H1 (cell line): ENCODE data around the gene TEDDM1. TPM values are rescaled to one million over a fixed set of nuclear protein-coding genes. Genes with fewer than 3 reads are reported as not detected.

Experiments used
- CTCF ChIA-PET: fragments of 300-600 bp; sonication (Branson Sonifier 250); formaldehyde crosslinking; loops from one replicate; lab custom pipeline; 2021; ENCODE audit not compliant: partially characterized antibody; lab: Charles Lee
- POLR2A ChIA-PET: fragments of 300-600 bp; sonication (Branson Sonifier 250); formaldehyde crosslinking; loops from one replicate; lab custom pipeline; 2021; ENCODE audit warnings: inconsistent platforms; ENCODE audit not compliant: partially characterized antibody; lab: Charles Lee
- DNase-seq, 2 experiments: peaks; one replicate each; pipeline versions ENCODE4 v3.0.0 to v3.0.0-alpha.2; 2010 to 2022; ENCODE audit warnings: low spot score in 2 of 2, low read depth in 1 of 2, mixed read lengths in 1 of 2
- FAIRE-seq: peaks from 2 replicates; lab custom pipeline; 2011; peaks lifted over from hg19 to GRCh38; lab: Jason Lieb, UNC
- H2AFZ ChIP-seq: 2 replicates; pipeline ENCODE4 v1.8.1; 2012; ENCODE audit warnings: low read length, inconsistent platforms
- H2AK5ac ChIP-seq: 2 replicates; pipeline ENCODE4 v1.6.1; 2013; ENCODE audit warnings: low read depth, low read length
- H2BK120ac ChIP-seq: replicated peaks from 2 replicates; pipeline ENCODE3; 2013; ENCODE audit warnings: low read depth, low read length, inconsistent platforms
- H2BK12ac ChIP-seq: 2 replicates; pipeline ENCODE4 v1.6.1; 2013; ENCODE audit warnings: low read depth, low read length
- H2BK15ac ChIP-seq: 2 replicates; pipeline ENCODE4 v1.6.1; 2013; ENCODE audit warnings: low read length
- H2BK20ac ChIP-seq: 2 replicates; pipeline ENCODE4 v1.6.1; 2013; ENCODE audit warnings: low read length
- H2BK5ac ChIP-seq: 2 replicates; pipeline ENCODE4 v1.6.1; 2013; ENCODE audit warnings: low read depth, low read length
- H3K14ac ChIP-seq: 2 replicates; pipeline ENCODE4 v1.6.1; 2013; ENCODE audit warnings: inconsistent platforms; ENCODE audit not compliant: insufficient read length
- H3K18ac ChIP-seq: 2 replicates; pipeline ENCODE4 v1.6.1; 2013; ENCODE audit warnings: low read length; ENCODE audit errors: extremely low read depth
- H3K23ac ChIP-seq: 2 replicates; pipeline ENCODE4 v1.6.1; 2013; ENCODE audit warnings: inconsistent platforms; ENCODE audit not compliant: insufficient read length
- H3K23me2 ChIP-seq: 2 replicates; pipeline ENCODE4 v1.6.1; 2013; ENCODE audit warnings: low read depth, low read length
- H3K27ac ChIP-seq: 2 replicates; pipeline ENCODE4 v1.6.1; 2011; ENCODE audit warnings: low read depth, low read length, inconsistent platforms
- H3K27me3 ChIP-seq, 4 experiments: replicated peaks in 1 of 4; 1 replicate in 1 of 4; 2 replicates in 3 of 4; pipeline versions ENCODE4 v1.6.1 to v1.8.1; 2011 to 2013; ENCODE audit warnings: low read length in 3 of 4, mild to moderate bottlenecking in 3 of 4, inconsistent platforms in 2 of 4, mixed read lengths in 2 of 4, moderate library complexity in 1 of 4; ENCODE audit not compliant: control insufficient read depth in 3 of 4, insufficient read depth in 3 of 4; ENCODE audit errors: extremely low read depth in 1 of 4
- H3K36me3 ChIP-seq, 4 experiments: 2 replicates each; pipeline versions ENCODE4 v1.6.1 to v1.8.1; 2011 to 2013; ENCODE audit warnings: mild to moderate bottlenecking in 4 of 4, low read length in 3 of 4, moderate library complexity in 2 of 4, control low read depth in 1 of 4, inconsistent platforms in 1 of 4; ENCODE audit not compliant: insufficient read depth in 4 of 4, control insufficient read depth in 2 of 4
- H3K4ac ChIP-seq: replicated peaks from 2 replicates; pipeline ENCODE3; 2013; ENCODE audit warnings: low read length, low read depth, mixed read lengths, inconsistent platforms; ENCODE audit not compliant: insufficient read length
- H3K4me1 ChIP-seq, 4 experiments: replicated peaks in 1 of 4; 1 replicate in 1 of 4; 2 replicates in 3 of 4; pipeline versions ENCODE4 v1.6.1 to v1.8.1; 2011 to 2013; ENCODE audit warnings: low read length in 3 of 4, inconsistent platforms in 2 of 4, mixed read lengths in 1 of 4; ENCODE audit not compliant: insufficient read depth in 4 of 4, control insufficient read depth in 3 of 4
- H3K4me2 ChIP-seq, 2 experiments: 2 replicates each; pipeline versions ENCODE4 v1.6.1 to v1.8.1; 2011 to 2013; ENCODE audit warnings: low read depth in 2 of 2, low read length in 2 of 2, control low read depth in 1 of 2, inconsistent platforms in 1 of 2, mild to moderate bottlenecking in 1 of 2; ENCODE audit not compliant: insufficient read depth in 1 of 2
- H3K4me3 ChIP-seq, 4 experiments: fragments of 200-600, 300-600 bp in 1 of 4; sonication (generic), shearing (Covaris generic), sonication (Bioruptor Twin) in 1 of 4; 2 replicates each; pipeline versions ENCODE4 v1.5.1 to v1.8.1; 2011 to 2016; ENCODE audit warnings: low read length in 4 of 4, low read depth in 3 of 4, control low read depth in 2 of 4, inconsistent platforms in 2 of 4, mild to moderate bottlenecking in 2 of 4, mixed read lengths in 1 of 4, moderate library complexity in 1 of 4; ENCODE audit not compliant: insufficient read depth in 2 of 4; ENCODE audit errors: extremely low read depth in 1 of 4
- H3K56ac ChIP-seq: replicated peaks from 2 replicates; pipeline ENCODE3; 2013; ENCODE audit warnings: low read depth, mild to moderate bottlenecking, mixed read lengths, low read length, inconsistent platforms; ENCODE audit not compliant: insufficient read length
- H3K79me1 ChIP-seq: 2 replicates; pipeline ENCODE4 v1.6.1; 2013; ENCODE audit warnings: low read depth, low read length, control low read depth
- H3K79me2 ChIP-seq, 2 experiments: 2 replicates each; pipeline versions ENCODE4 v1.6.1 to v1.8.1; 2012 to 2013; ENCODE audit warnings: low read length in 2 of 2, mild to moderate bottlenecking in 2 of 2, inconsistent platforms in 1 of 2; ENCODE audit not compliant: insufficient read depth in 2 of 2, control insufficient read depth in 1 of 2
- H3K9ac ChIP-seq, 4 experiments: replicated peaks in 1 of 4; 1 replicate in 1 of 4; 2 replicates in 3 of 4; pipeline versions ENCODE4 v1.6.1 to v1.8.1; 2011 to 2013; ENCODE audit warnings: low read depth in 3 of 4, low read length in 3 of 4, control low read depth in 2 of 4, mild to moderate bottlenecking in 2 of 4, moderate library complexity in 2 of 4, inconsistent platforms in 1 of 4; ENCODE audit errors: extremely low read depth in 1 of 4
- H3K9me3 ChIP-seq, 2 experiments: 2 replicates each; pipeline versions ENCODE4 v1.6.1 to v1.8.1; 2012 to 2013; ENCODE audit warnings: mild to moderate bottlenecking in 2 of 2, moderate library complexity in 2 of 2, control low read depth in 1 of 2, inconsistent platforms in 1 of 2, low read depth in 1 of 2, low read length in 1 of 2, mixed read lengths in 1 of 2; ENCODE audit not compliant: insufficient read depth in 2 of 2
- H4K20me1 ChIP-seq, 2 experiments: replicated peaks in 1 of 2; 2 replicates each; pipeline versions ENCODE3 to v1.8.1; 2011 to 2013; ENCODE audit warnings: inconsistent platforms in 2 of 2, low read length in 2 of 2, mild to moderate bottlenecking in 1 of 2; ENCODE audit not compliant: insufficient read depth in 2 of 2, control insufficient read depth in 1 of 2
- H4K5ac ChIP-seq: 2 replicates; pipeline ENCODE4 v1.6.1; 2013; ENCODE audit warnings: low read length, low read depth, mixed read lengths, inconsistent platforms; ENCODE audit not compliant: insufficient read length
- H4K8ac ChIP-seq: 2 replicates; pipeline ENCODE4 v1.8.0; 2013; ENCODE audit warnings: mild to moderate bottlenecking, moderate library complexity, low read length, inconsistent platforms; ENCODE audit not compliant: insufficient read depth; ENCODE audit errors: extremely low read depth
- H4K91ac ChIP-seq: replicated peaks from 2 replicates; pipeline ENCODE3; 2013; ENCODE audit warnings: low read length, mixed read lengths, inconsistent platforms; ENCODE audit not compliant: insufficient read length
- ASH2L ChIP-seq: fragments of 200-600, 300-600 bp; sonication (generic); IDR thresholded peaks from one replicate; pipeline ENCODE4 v1.7.1; 2017; ENCODE audit warnings: low read length
- CBX8 ChIP-seq: fragments of 300-800, 300-1000 bp; sonication (generic); IDR thresholded peaks from 2 replicates; pipeline ENCODE4 v1.7.1; 2016; ENCODE audit warnings: low read depth, low read length, borderline replicate concordance
- EZH2 ChIP-seq: fragments of 200-600 bp; sonication (generic); IDR thresholded peaks from 2 replicates; pipeline ENCODE4 v1.7.1; 2012; ENCODE audit warnings: low read depth, mild to moderate bottlenecking, moderate library complexity, low read length, inconsistent platforms; ENCODE audit not compliant: severe bottlenecking
- GABPA ChIP-seq: IDR thresholded peaks from 2 replicates; pipeline ENCODE4 v1.6.1; 2011; ENCODE audit warnings: mild to moderate bottlenecking, low read length, moderate library complexity, borderline replicate concordance; ENCODE audit not compliant: insufficient read depth
- HDAC6 ChIP-seq: IDR thresholded peaks from one replicate; pipeline ENCODE4 v1.7.1; 2012; ENCODE audit warnings: low read depth, mild to moderate bottlenecking, inconsistent platforms, low read length, moderate library complexity
- JUN ChIP-seq: IDR thresholded peaks from 2 replicates; pipeline ENCODE4 v1.6.1; 2011; ENCODE audit warnings: low read depth, mild to moderate bottlenecking, improper control_type of control experiment, low read length
- MAX ChIP-seq: IDR thresholded peaks from 2 replicates; pipeline ENCODE4 v1.6.1; 2012; ENCODE audit warnings: inconsistent platforms
- POLR2AphosphoS5 ChIP-seq: IDR thresholded peaks from 2 replicates; pipeline ENCODE4 v1.6.1; 2011; ENCODE audit warnings: low read depth, low read length
- RBBP5 ChIP-seq: IDR thresholded peaks from 2 replicates; pipeline ENCODE4 v1.7.1; 2012; ENCODE audit warnings: low read depth, mild to moderate bottlenecking, inconsistent platforms, low read length, moderate library complexity, borderline replicate concordance
- RNF2 ChIP-seq: fragments of 200-900, 300-1000 bp; sonication (generic); IDR thresholded peaks from 2 replicates; pipeline ENCODE4 v1.7.1; 2016; ENCODE audit warnings: borderline replicate concordance, low read depth, mild to moderate bottlenecking, antibody characterized with exemption, low read length; ENCODE audit not compliant: poor library complexity, severe bottlenecking; ENCODE audit errors: missing control alignments
- SAP30 ChIP-seq: fragments of 300-600 bp; sonication (generic); IDR thresholded peaks from 2 replicates; pipeline ENCODE4 v1.7.1; 2012; ENCODE audit warnings: low read length, moderate library complexity, mild to moderate bottlenecking, inconsistent platforms; ENCODE audit not compliant: insufficient read depth, insufficient replicate concordance
- WGBS, 2 experiments: shearing (Covaris generic) in 1 of 2; methylation state at CpG; one replicate each; pipeline versions ENCODE4 v1.1.6 to v1.1.7; 2013 to 2015; ENCODE audit warnings: low lambda C conversion rate in 2 of 2, mixed read lengths in 2 of 2, inconsistent platforms in 1 of 2, low coverage in 1 of 2, missing lambda C conversion rate in 1 of 2; ENCODE audit not compliant: insufficient replicate concordance in 2 of 2, insufficient coverage in 1 of 2, insufficient read length in 1 of 2; ENCODE audit errors: extremely low coverage in 1 of 2, missing lambda C conversion rate in 1 of 2; 5-methylcytosine and 5-hydroxymethylcytosine counted together
- long read RNA-seq, 2 experiments: library from RNA in 1 of 2; library from capped mRNA in 1 of 2; stranded (forward); transcript quantifications; one replicate each; pipeline ENCODE4 v2.0.0, GENCODE V29; 2021; ENCODE audit warnings: inconsistent platforms in 1 of 2
- polyA minus RNA-seq, 3 experiments: library from RNA; depleted of rRNA, polyadenylated mRNA; stranded (reverse); fragments of >200 nt; gene quantifications; 1 replicate in 2 of 3; 2 replicates in 1 of 3; pipeline ENCODE4 v1.2.3, GENCODE V29; 2011
- polyA plus RNA-seq, 7 experiments: library from polyadenylated mRNA; depleted of rRNA in 3 of 7; stranded (reverse) in 5 of 7; unstranded in 2 of 7; fragments of >200 nt in 5 of 7; fragments of 200-250 nt in 2 of 7; gene quantifications; 1 replicate in 5 of 7; 2 replicates in 1 of 7; 4 replicates in 1 of 7; pipeline versions ENCODE4 v1.2.1 to v1.2.3, GENCODE V29; 2011 to 2013; ENCODE audit warnings: missing spikeins in 2 of 7, mixed read lengths in 2 of 7
- total RNA-seq: library from RNA; stranded (reverse); fragmentation: NEBNext Ultra II Directional; extraction: Animal tissue kit (Norgen Biotek cat#: 25700); gene quantifications from 2 replicates; pipeline ENCODE4 v1.2.1, GENCODE V29; 2021

TEDDM1 gene
- total RNA-seq, result not detected in 2 replicates
- polyA plus RNA-seq (2011; rRNA removed), result not detected in 2 replicates
- polyA plus RNA-seq (2011; cell fraction: cytosol; rRNA removed), result not detected
- polyA plus RNA-seq (2011; cell fraction: nucleus; rRNA removed), result not detected
- 0.07 TPM in 1 of 4 replicates, not detected in the others for polyA plus RNA-seq (2012, experiment 1 of 2)
- not detected for polyA plus RNA-seq (2012, experiment 2 of 2)
- not detected for polyA plus RNA-seq (2013, experiment 1 of 2)
- not detected for polyA plus RNA-seq (2013, experiment 2 of 2)
- polyA minus RNA-seq (2011; rRNA and poly(A)+ RNA removed), result not detected in 2 replicates
- polyA minus RNA-seq (2011; cell fraction: cytosol; rRNA and poly(A)+ RNA removed), result not detected
- polyA minus RNA-seq (2011; cell fraction: nucleus; rRNA and poly(A)+ RNA removed), result not detected
- long read RNA-seq, experiment 1, result 0 reads
- long read RNA-seq, experiment 2, result 0 reads

DNA sequence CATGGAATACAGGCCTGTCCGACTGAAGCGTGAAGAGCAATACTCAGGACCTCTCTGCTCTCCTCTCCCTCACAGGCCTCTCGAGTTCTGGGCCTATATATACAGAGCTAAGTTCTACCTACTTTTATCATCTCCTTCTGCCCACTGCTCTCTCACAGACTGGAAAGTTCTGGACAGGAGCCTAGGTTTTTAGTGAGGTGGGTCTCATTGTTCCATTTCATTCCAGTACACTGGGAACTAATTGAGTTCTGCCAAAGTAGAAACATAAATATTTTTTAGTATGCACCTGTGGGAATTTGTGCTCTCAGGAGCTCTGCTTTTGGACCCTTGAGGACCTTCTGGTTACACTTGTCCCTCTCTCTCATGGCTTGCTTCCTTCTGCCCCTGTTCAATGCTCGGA is at the start of gene TEDDM1:
Gene TEDDM1 (minus strand): TSS at position 101 of the 400 bp plus-strand sequence. CDS start 182 bp downstream, outside the sequence.
- DNase-seq (no peak), FAIRE-seq (no peak)
- H3K18ac ChIP-seq, result no peak within 1 kb of the TSS
- H4K8ac ChIP-seq, result peak within 1 kb of the TSS; percentile 48; the same call in 1 of the 2 replicates
- H3K9me3 ChIP-seq, result no peaks in the 10 kb centered on the region
- 89% methylated on average over 4 of the region's 4 CpGs; no CpG with 5 or more reads in 1 of the 2 experiments for WGBS, 2 experiments
- no peak within 1 kb of the TSS for H2AK5ac ChIP-seq
- no peak within 1 kb of the TSS for H2AFZ ChIP-seq
- H3K4me1 ChIP-seq, result no peaks in the 10 kb centered on the region
- H4K5ac ChIP-seq, result no peak within 1 kb of the TSS
- CTCF ChIA-PET, result interaction anchor here (0.6 to 6.8 kb wide), 8 partner anchors 8 to 593 kb away, joined by 3 to 107 read pairs (median 7); no protein-coding TSS in a partner anchor
- H3K4me3 ChIP-seq, result no peak within 1 kb of the TSS
- H2BK12ac ChIP-seq, result no peak within 1 kb of the TSS
- H2BK120ac ChIP-seq, result no peak within 1 kb of the TSS
- no peaks in the 10 kb centered on the region for H3K27me3 ChIP-seq
- H4K91ac ChIP-seq, result no peak within 1 kb of the TSS
- no peak within 1 kb of the TSS for H3K4me2 ChIP-seq
- H2BK5ac ChIP-seq, result no peak within 1 kb of the TSS
- no peaks in the 10 kb centered on the region for H3K36me3 ChIP-seq
- H3K23me2 ChIP-seq, result no peaks in the 10 kb centered on the region
- H3K79me1 ChIP-seq, result no peaks in the 10 kb centered on the region
- POLR2A ChIA-PET, result interaction anchor here (1.6 to 2.7 kb wide), 3 partner anchors 9 to 17 kb away, joined by 3 to 10 read pairs (median 8); partner anchors contain the start of gene GLUL
- no peak within 1 kb of the TSS for H2BK20ac ChIP-seq
- no peaks in the 10 kb centered on the region for H3K79me2 ChIP-seq
- no peak within 1 kb of the TSS for H3K27ac ChIP-seq
- no peaks in the 10 kb centered on the region for H4K20me1 ChIP-seq
- H3K9ac ChIP-seq, result no peak within 1 kb of the TSS
- H2BK15ac ChIP-seq, result no peak within 1 kb of the TSS
- no peak within 1 kb of the TSS for H3K14ac ChIP-seq
- H3K56ac ChIP-seq, result no peak within 1 kb of the TSS
- H3K23ac ChIP-seq, result no peak within 1 kb of the TSS
- no peak within 1 kb of the TSS for H3K4ac ChIP-seq
- TF ChIP-seq ASH2L (no peak), CBX8 (no peak), EZH2 (no peak), RBBP5 (no peak), HDAC6 (no peak), POLR2AphosphoS5 (no peak), MAX (no peak), JUN (no peak), RNF2 (no peak), GABPA (no peak), SAP30 (no peak)
